Measurements from ENCODE around the gene CDK6. TPM values are rescaled to one million over a fixed set of nuclear protein-coding genes. Genes with fewer than 3 reads are reported as not detected.

The CDK6 gene
- total and polyA plus RNA-seq, 4 donors: 3.3 to 35.0 (median 12.0) TPM

DNA sequence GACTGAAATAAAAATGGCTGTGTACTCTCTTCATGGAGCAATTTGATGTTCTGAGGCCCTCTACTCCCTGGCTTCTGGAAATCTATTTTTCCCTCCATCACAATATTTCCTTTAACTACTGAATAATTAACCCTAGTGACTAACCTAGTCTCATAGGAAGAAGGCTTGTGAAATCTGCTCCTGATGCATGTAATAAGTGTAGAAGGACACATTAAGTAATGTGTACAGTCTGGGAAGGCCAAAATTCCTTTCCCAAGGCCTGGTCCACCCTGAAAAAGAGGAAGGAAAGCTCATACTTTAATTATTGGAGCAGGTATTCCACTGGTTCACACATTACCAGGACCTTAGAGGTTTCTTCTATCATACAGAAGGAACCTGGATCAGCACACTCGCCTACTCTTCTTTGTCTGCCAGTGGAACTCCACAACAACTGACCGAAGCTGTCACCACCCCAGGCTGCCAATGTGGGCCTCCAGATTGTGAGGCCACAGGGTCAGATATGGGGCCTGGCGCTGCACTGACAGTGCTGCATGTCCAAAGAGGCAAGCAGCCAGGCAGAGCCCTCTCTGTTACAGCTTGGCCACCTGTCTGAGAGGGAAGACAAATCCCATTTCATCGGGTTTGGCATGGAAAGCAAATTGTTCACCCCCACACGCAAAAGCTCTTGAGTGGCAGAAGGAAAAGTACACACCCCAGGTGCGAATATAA, 191.8 kb downstream of the CDK6 start:
- 87% methylated on average over 6 of the region's 6 CpGs for WGBS
- H3K4me1 ChIP-seq (ENCODE audit: control insufficient read depth in 4 of 4, insufficient read depth in 4 of 4, low read length in 3 of 4): peaks cover 0 to 8% (median 0%) of the 10 kb centered on the region in 4 donors
- H3K9me3 ChIP-seq (ENCODE audit: control insufficient read depth in 4 of 4, low read length in 3 of 4): no peaks in the 10 kb centered on the region
- H3K27ac ChIP-seq (ENCODE audit: low read depth in 1 of 2, low read length in 2 of 2): no peak overlapping the region
- DNase-seq (ENCODE audit: low spot score): peak; percentile 70
- TF ChIP-seq, protein P1, sequence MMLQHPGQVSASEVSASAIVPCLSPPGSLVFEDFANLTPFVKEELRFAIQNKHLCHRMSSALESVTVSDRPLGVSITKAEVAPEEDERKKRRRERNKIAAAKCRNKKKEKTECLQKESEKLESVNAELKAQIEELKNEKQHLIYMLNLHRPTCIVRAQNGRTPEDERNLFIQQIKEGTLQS (IDR thresholded peaks at IDR 0.05): no peak
- TF ChIP-seq YY1 (IDR thresholded peaks at IDR 0.05) (no peak), NR2F2 (IDR thresholded peaks at IDR 0.05) (no peak), RXRA (IDR thresholded peaks at IDR 0.05) (no peak), SP1 (IDR thresholded peaks at IDR 0.05) (no peak), FOXA1 (IDR thresholded peaks at IDR 0.05) (no peak), EGR1 (IDR thresholded peaks at IDR 0.05; ENCODE audit: low read depth in 2 of 2) (no peak), FOXA2 (IDR thresholded peaks at IDR 0.05) (no peak), CTCF (IDR thresholded peaks at IDR 0.05; ENCODE audit: low read depth, low read length, missing input control) (no peak), JUND (IDR thresholded peaks at IDR 0.05) (no peak), HNF4G (IDR thresholded peaks at IDR 0.05) (no peak), ZBTB33 (IDR thresholded peaks at IDR 0.05) (no peak), GABPA (IDR thresholded peaks at IDR 0.05 in 1 of 2, conservative IDR thresholded peaks at IDR 0.05 in 1 of 2) (no peak), HNF4A (conservative IDR thresholded peaks at IDR 0.05) (no peak)
- TF ChIP-seq, protein P2, sequence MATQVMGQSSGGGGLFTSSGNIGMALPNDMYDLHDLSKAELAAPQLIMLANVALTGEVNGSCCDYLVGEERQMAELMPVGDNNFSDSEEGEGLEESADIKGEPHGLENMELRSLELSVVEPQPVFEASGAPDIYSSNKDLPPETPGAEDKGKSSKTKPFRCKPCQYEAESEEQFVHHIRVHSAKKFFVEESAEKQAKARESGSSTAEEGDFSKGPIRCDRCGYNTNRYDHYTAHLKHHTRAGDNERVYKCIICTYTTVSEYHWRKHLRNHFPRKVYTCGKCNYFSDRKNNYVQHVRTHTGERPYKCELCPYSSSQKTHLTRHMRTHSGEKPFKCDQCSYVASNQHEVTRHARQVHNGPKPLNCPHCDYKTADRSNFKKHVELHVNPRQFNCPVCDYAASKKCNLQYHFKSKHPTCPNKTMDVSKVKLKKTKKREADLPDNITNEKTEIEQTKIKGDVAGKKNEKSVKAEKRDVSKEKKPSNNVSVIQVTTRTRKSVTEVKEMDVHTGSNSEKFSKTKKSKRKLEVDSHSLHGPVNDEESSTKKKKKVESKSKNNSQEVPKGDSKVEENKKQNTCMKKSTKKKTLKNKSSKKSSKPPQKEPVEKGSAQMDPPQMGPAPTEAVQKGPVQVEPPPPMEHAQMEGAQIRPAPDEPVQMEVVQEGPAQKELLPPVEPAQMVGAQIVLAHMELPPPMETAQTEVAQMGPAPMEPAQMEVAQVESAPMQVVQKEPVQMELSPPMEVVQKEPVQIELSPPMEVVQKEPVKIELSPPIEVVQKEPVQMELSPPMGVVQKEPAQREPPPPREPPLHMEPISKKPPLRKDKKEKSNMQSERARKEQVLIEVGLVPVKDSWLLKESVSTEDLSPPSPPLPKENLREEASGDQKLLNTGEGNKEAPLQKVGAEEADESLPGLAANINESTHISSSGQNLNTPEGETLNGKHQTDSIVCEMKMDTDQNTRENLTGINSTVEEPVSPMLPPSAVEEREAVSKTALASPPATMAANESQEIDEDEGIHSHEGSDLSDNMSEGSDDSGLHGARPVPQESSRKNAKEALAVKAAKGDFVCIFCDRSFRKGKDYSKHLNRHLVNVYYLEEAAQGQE (IDR thresholded peaks at IDR 0.05): no peak
- TF ChIP-seq, protein P3, sequence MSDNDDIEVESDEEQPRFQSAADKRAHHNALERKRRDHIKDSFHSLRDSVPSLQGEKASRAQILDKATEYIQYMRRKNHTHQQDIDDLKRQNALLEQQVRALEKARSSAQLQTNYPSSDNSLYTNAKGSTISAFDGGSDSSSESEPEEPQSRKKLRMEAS (IDR thresholded peaks at IDR 0.05): no peak
- no peaks in the 10 kb centered on the region for H3K27me3 ChIP-seq (ENCODE audit: control insufficient read depth in 4 of 4, insufficient read depth in 4 of 4, low read length in 3 of 4)
- no peaks in the 10 kb centered on the region for H3K36me3 ChIP-seq (ENCODE audit: control insufficient read depth in 4 of 4, insufficient read depth in 3 of 4, low read depth in 1 of 4, low read length in 3 of 4)
- no peak overlapping the region for H3K4me3 ChIP-seq (ENCODE audit: low read depth in 1 of 3, low read length in 3 of 3)
- H3K9ac ChIP-seq (ENCODE audit: low read depth in 1 of 2, low read length in 2 of 2): no peak overlapping the region

All from liver (tissue), 9 donors.